ENCODE measurements around the gene SLC12A1. TPM values are rescaled to one million over a fixed set of nuclear protein-coding genes. Genes with fewer than 3 reads are reported as not detected.

Gene SLC12A1
- polyA plus RNA-seq (2011; rRNA removed) = not detected in 2 replicates
- polyA plus RNA-seq (2012; cell fraction: cytosol; rRNA removed) = not detected in 2 replicates
- polyA plus RNA-seq (2012; cell fraction: nucleus; rRNA removed) = not detected in 2 replicates
- not detected in 3 replicates for polyA plus RNA-seq (2017; fragmentation: RNase III; extraction: RNeasy Plus Mini Kit Qiagen cat#74134 plus additional on column Dnase treatment)
- not detected in 2 replicates for polyA minus RNA-seq (2011; rRNA and poly(A)+ RNA removed)

DNA sequence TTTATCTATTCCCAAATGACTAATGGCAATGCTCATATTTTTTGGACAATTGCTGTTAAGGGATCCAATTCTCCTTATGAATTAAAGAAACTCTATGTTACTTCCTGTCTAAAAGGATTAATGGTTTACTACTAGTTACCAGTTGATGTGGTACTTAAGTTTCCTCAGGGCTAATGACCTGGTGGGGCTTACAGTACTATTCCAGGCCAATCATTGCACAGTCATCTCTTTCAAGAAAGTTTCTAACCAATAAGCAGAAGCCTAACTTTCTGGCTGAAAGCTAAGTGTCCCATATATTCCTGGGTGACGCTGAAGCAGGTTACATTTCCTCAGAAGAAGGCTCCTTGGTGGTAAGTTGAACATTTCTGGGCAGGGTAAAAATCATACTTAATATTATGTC lies at the start of gene SLC12A1:
Gene SLC12A1 (plus strand): TSS at position 322 of the 400 bp plus-strand sequence. CDS start 1,418 bp downstream, outside the sequence.
- no peak within 1 kb of the TSS for H3K27ac ChIP-seq
- CTCF ChIA-PET = no interaction called here
- no peak for FAIRE-seq
- H3K4me1 ChIP-seq = no peaks in the 10 kb centered on the region
- H3K4me3 ChIP-seq = no peak within 1 kb of the TSS
- no peak for ATAC-seq
- H3K4me2 ChIP-seq = no peak within 1 kb of the TSS
- WGBS (ENCODE audit: missing lambda C conversion rate) = 50% methylated on average over 1 of the region's 1 CpG
- DNase-seq (ENCODE audit: low read depth in 1 of 2, low spot score in 1 of 2) = no peak
- TF ChIP-seq CEBPB (IDR thresholded peaks at IDR 0.05) (no peak), SREBF2 (IDR thresholded peaks at IDR 0.05) (no peak), MAZ (IDR thresholded peaks at IDR 0.05; ENCODE audit: borderline replicate concordance, low read depth, low read length) (no peak), RFX5 (IDR thresholded peaks at IDR 0.05) (no peak), JUNB (IDR thresholded peaks at IDR 0.05) (no peak), HOXB5 (CRISPR knock-in tag; IDR thresholded peaks at IDR 0.05) (no peak), CBX8 (IDR thresholded peaks at IDR 0.05) (no peak), MAFK (IDR thresholded peaks at IDR 0.05; ENCODE audit: partially characterized antibody) (no peak), TFCP2L1 (CRISPR knock-in tag; IDR thresholded peaks at IDR 0.05) (no peak), TP53 (CRISPR knock-in tag; IDR thresholded peaks at IDR 0.05) (no peak), PHF8 (IDR thresholded peaks at IDR 0.05; ENCODE audit: borderline replicate concordance, low read depth) (no peak), FOXS1 (CRISPR knock-in tag; IDR thresholded peaks at IDR 0.05) (no peak), ZC3H11A (IDR thresholded peaks at IDR 0.05) (no peak), CBX2 (IDR thresholded peaks at IDR 0.05; ENCODE audit: borderline replicate concordance, low read depth) (no peak), HOXB13 (CRISPR knock-in tag; IDR thresholded peaks at IDR 0.05; ENCODE audit: low read depth) (no peak), RNF2 (IDR thresholded peaks at IDR 0.05; ENCODE audit: borderline replicate concordance, low read depth) (no peak)
- TF ChIP-seq, protein P1, sequence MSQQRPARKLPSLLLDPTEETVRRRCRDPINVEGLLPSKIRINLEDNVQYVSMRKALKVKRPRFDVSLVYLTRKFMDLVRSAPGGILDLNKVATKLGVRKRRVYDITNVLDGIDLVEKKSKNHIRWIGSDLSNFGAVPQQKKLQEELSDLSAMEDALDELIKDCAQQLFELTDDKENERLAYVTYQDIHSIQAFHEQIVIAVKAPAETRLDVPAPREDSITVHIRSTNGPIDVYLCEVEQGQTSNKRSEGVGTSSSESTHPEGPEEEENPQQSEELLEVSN (IDR thresholded peaks at IDR 0.05; ENCODE audit: borderline replicate concordance, low read depth) = no peak
- TF ChIP-seq, protein P2, sequence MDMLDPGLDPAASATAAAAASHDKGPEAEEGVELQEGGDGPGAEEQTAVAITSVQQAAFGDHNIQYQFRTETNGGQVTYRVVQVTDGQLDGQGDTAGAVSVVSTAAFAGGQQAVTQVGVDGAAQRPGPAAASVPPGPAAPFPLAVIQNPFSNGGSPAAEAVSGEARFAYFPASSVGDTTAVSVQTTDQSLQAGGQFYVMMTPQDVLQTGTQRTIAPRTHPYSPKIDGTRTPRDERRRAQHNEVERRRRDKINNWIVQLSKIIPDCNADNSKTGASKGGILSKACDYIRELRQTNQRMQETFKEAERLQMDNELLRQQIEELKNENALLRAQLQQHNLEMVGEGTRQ (IDR thresholded peaks at IDR 0.05) = no peak
- TF ChIP-seq, protein P3, sequence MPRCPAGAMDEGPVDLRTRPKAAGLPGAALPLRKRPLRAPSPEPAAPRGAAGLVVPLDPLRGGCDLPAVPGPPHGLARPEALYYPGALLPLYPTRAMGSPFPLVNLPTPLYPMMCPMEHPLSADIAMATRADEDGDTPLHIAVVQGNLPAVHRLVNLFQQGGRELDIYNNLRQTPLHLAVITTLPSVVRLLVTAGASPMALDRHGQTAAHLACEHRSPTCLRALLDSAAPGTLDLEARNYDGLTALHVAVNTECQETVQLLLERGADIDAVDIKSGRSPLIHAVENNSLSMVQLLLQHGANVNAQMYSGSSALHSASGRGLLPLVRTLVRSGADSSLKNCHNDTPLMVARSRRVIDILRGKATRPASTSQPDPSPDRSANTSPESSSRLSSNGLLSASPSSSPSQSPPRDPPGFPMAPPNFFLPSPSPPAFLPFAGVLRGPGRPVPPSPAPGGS (IDR thresholded peaks at IDR 0.05) = no peak
- TF ChIP-seq, protein P4, sequence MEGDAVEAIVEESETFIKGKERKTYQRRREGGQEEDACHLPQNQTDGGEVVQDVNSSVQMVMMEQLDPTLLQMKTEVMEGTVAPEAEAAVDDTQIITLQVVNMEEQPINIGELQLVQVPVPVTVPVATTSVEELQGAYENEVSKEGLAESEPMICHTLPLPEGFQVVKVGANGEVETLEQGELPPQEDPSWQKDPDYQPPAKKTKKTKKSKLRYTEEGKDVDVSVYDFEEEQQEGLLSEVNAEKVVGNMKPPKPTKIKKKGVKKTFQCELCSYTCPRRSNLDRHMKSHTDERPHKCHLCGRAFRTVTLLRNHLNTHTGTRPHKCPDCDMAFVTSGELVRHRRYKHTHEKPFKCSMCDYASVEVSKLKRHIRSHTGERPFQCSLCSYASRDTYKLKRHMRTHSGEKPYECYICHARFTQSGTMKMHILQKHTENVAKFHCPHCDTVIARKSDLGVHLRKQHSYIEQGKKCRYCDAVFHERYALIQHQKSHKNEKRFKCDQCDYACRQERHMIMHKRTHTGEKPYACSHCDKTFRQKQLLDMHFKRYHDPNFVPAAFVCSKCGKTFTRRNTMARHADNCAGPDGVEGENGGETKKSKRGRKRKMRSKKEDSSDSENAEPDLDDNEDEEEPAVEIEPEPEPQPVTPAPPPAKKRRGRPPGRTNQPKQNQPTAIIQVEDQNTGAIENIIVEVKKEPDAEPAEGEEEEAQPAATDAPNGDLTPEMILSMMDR (IDR thresholded peaks at IDR 0.05) = no peak
- POLR2A ChIA-PET = no interaction called here
- H3K9me3 ChIP-seq = no peaks in the 10 kb centered on the region

DNA sequence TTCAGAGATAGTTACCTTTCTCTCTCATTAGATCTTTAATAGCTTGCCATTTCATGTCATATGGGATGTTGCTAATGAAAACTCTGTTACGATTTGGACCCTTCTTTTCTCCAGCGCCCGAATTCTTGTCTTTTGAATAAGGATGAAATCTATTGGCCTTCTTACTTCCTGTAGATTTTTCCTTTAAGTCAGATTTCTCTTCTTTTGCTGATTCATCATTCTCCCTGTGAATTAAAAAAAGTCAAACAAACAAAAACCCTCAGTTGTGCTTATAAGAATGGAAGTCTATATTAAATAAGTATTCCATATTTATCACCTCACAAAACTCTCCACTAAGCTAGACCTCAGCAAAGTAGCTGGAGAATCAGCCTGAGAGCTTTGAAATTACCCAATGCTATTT lies 37.5 kb upstream of the SLC12A1 start:
- ChIA-PET CTCF (no interaction called here), POLR2A (no interaction called here)
- FAIRE-seq (no peak), ATAC-seq (no peak), DNase-seq (ENCODE audit: low read depth in 1 of 2, low spot score in 1 of 2) (no peak)
- TF ChIP-seq FOSB (CRISPR knock-in tag; IDR thresholded peaks at IDR 0.05) (no peak), MAFK (IDR thresholded peaks at IDR 0.05; ENCODE audit: partially characterized antibody) (peak; percentile 80)
- H3K9me3 ChIP-seq = no peaks in the 10 kb centered on the region
- 0 out of 3 replicates have a peak, but pooled peaks cover 3% of the 10 kb centered on the region for H3K4me1 ChIP-seq
- WGBS (ENCODE audit: missing lambda C conversion rate) = 63% methylated on average over 3 of the region's 3 CpGs
- H3K4me2 ChIP-seq = no peak overlapping the region
- no peak overlapping the region for H3K27ac ChIP-seq
- no peak overlapping the region for H3K4me3 ChIP-seq
